CD4-positive, alpha-beta T cell treated with Interleukin-10 for 1 hour (primary cell): ENCODE data around the gene PER2.

Source experiments
- DNase-seq: peaks from one replicate; pipeline ENCODE4 v3.0.0-alpha.2; 2020

The PER2 gene

GRCh38 chr2:238265605-238266004, 22.8 kb downstream of the PER2 start:
- DNase-seq = no peak

GRCh38 chr2:238264072-238264460, 24.3 kb downstream of the PER2 start:
- DNase-seq = no peak

- DNase-seq = peak; percentile 77
These were observed 25.0 kb downstream of the PER2 start for GRCh38 chr2:238263204-238264071.

- DNase-seq = no peak
These were observed 25.8 kb downstream of the PER2 start for GRCh38 chr2:238262496-238263122.

GRCh38 chr2:238261718-238262375, 26.6 kb downstream of the PER2 start:
- DNase-seq = no peak

- DNase-seq = no peak
These were observed 27.5 kb downstream of the PER2 start for GRCh38 chr2:238260883-238261282.

- no peak for DNase-seq
These were observed 29.1 kb downstream of the PER2 start for GRCh38 chr2:238259061-238260020.

GRCh38 chr2:238257786-238258700, 30.4 kb downstream of the PER2 start:
- DNase-seq = no peak

GRCh38 chr2:238256594-238257104, 31.8 kb downstream of the PER2 start:
- peak; percentile 83 for DNase-seq

GRCh38 chr2:238256111-238256510, 32.3 kb downstream of the PER2 start:
- DNase-seq = no peak

- no peak for DNase-seq
These were observed 32.8 kb downstream of the PER2 start for GRCh38 chr2:238255636-238256035.

- no peak for DNase-seq
These were observed 33.3 kb downstream of the PER2 start for GRCh38 chr2:238255151-238255551.

- no peak for DNase-seq
These were observed 34.2 kb downstream of the PER2 start for GRCh38 chr2:238254095-238254723.

GRCh38 chr2:238252766-238253630, 35.4 kb downstream of the PER2 start:
- no peak for DNase-seq

- no peak for DNase-seq
These were observed 36.4 kb downstream of the PER2 start for GRCh38 chr2:238251986-238252385.

- DNase-seq = no peak
These were observed 37.1 kb downstream of the PER2 start for GRCh38 chr2:238251331-238251730.

GRCh38 chr2:238250896-238251295, 37.5 kb downstream of the PER2 start:
- DNase-seq = no peak

- no peak for DNase-seq
These were observed 40.5 kb downstream of the PER2 start for GRCh38 chr2:238247841-238248453.
